Kidney (tissue), 14 donors: ENCODE data around the gene GPRIN3. TPM values are rescaled to one million over a fixed set of nuclear protein-coding genes. Genes with fewer than 3 reads are reported as not detected.
"Not testable (repeated sequence)": the region's sequence is repeated elsewhere in the genome, so short reads cannot be mapped to it uniquely, and the experiment has no call there.

Experiments used
- DNase-seq, 5 donors: peaks; one replicate each; pipeline ENCODE4 v3.0.0-alpha.2; 2013 to 2020
- FAIRE-seq: peaks from 2 replicates; lab custom pipeline; 2012; peaks lifted over from hg19 to GRCh38; lab: Jason Lieb, UNC
- H3K27ac ChIP-seq, 2 donors: one replicate each; pipeline ENCODE4 v1.7.0; 2013; ENCODE audit warnings: low read depth in 2 of 2, low read length in 2 of 2, inconsistent platforms in 1 of 2
- H3K27me3 ChIP-seq: one replicate; pipeline ENCODE4 v1.7.1; 2013; ENCODE audit warnings: low read length, inconsistent platforms; ENCODE audit not compliant: control insufficient read depth, insufficient read depth
- H3K36me3 ChIP-seq, 3 donors: one replicate each; pipeline versions ENCODE4 v1.7.0 to v1.7.1; 2013; ENCODE audit warnings: low read length in 3 of 3, control low read depth in 1 of 3, inconsistent platforms in 1 of 3; ENCODE audit not compliant: insufficient read depth in 3 of 3, control insufficient read depth in 2 of 3
- H3K4me1 ChIP-seq, 3 donors: one replicate each; pipeline versions ENCODE4 v1.7.0 to v1.7.1; 2013; ENCODE audit warnings: low read length in 3 of 3, inconsistent platforms in 1 of 3, low read depth in 1 of 3; ENCODE audit not compliant: control insufficient read depth in 2 of 3, insufficient read depth in 2 of 3
- H3K4me3 ChIP-seq, 3 donors: one replicate each; pipeline versions ENCODE4 v1.7.0 to v1.8.1; 2013; ENCODE audit warnings: low read length in 3 of 3, control low read depth in 1 of 3, inconsistent platforms in 1 of 3
- H3K9ac ChIP-seq, 3 donors: one replicate each; pipeline versions ENCODE4 v1.7.0 to v1.7.1; 2013; ENCODE audit warnings: low read length in 3 of 3, control low read depth in 1 of 3, inconsistent platforms in 1 of 3
- H3K9me3 ChIP-seq, 3 donors: one replicate each; pipeline versions ENCODE4 v1.7.0 to v1.7.1; 2013; ENCODE audit warnings: low read length in 3 of 3, control low read depth in 1 of 3, inconsistent platforms in 1 of 3; ENCODE audit not compliant: control insufficient read depth in 2 of 3, insufficient read depth in 1 of 3
- CTCF ChIP-seq: IDR thresholded peaks from 3 replicates; pipeline ENCODE4 v1.5.1; 2012; ENCODE audit warnings: mild to moderate bottlenecking, moderate library complexity, borderline replicate concordance; ENCODE audit not compliant: insufficient read depth; ENCODE audit errors: extremely low read depth
- intact Hi-C: fragments of 100-400 bp; cut with DNase I; formaldehyde crosslinking; loops from one replicate; pipeline ENCODE4 v1.11.1; 2022
- polyA plus RNA-seq: library from polyadenylated mRNA; stranded (reverse); fragments of 350-450 nt; fragmentation: Illumina TruSeq; extraction: RNeasy Lipid Tissue Mini Kit (QIAGEN cat#74804); gene quantifications from one replicate; pipeline ENCODE4 v1.2.3, GENCODE V29; 2014; ENCODE audit warnings: low read depth, low replicate concordance; ENCODE audit not compliant: insufficient read depth
- total RNA-seq: library from RNA; stranded (reverse); fragmentation: NEBNext Ultra II Directional; extraction: Animal tissue kit (Norgen Biotek cat#: 25700); gene quantifications from one replicate; pipeline ENCODE4 v1.2.1, GENCODE V29; 2021
- donor health status: control.
- donor health status: control.
- donor health status: control.
- donor health status: control.
- donor health status: control.
- donor health status: DM: yes; HTN: yes; CAD: no.
- donor health status: Normal renal cell carcinoma (clear cell type).

GPRIN3 gene
- total and polyA plus RNA-seq, 2 donors from 2014 or later = 2.2 to 15.2 TPM

DNA sequence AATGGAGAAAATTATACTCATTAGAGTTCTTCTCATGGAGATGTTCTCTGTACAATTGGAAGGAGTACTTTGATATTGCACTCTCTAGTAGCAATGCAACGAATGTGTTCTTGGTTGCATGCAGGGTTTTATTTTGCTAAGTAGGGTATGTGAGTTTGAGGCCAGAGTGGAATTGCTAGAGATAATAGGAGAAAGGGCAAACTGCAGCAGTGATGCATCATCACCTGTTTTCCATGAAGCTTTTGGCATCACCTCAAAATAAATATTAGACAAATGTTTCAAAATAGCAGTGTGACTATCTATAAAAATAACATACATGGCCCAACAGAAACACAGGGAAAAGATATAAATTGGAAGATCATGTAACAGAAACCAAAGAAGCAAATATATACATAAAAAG is 103.0 kb downstream of the GPRIN3 start:
- no peak for FAIRE-seq
- intact Hi-C loops = no loop called here
- Histone ChIP-seq H3K27me3 (no peaks in the 10 kb centered on the region), H3K27ac (no peak overlapping the region), H3K36me3 (no peaks in the 10 kb centered on the region), H3K9ac (no peak overlapping the region), H3K4me1 (no peaks in the 10 kb centered on the region), H3K4me3 (no peak overlapping the region), H3K9me3 (no peaks in the 10 kb centered on the region)
- DNase-seq = no peak
- TF ChIP-seq CTCF = no peak

DNA sequence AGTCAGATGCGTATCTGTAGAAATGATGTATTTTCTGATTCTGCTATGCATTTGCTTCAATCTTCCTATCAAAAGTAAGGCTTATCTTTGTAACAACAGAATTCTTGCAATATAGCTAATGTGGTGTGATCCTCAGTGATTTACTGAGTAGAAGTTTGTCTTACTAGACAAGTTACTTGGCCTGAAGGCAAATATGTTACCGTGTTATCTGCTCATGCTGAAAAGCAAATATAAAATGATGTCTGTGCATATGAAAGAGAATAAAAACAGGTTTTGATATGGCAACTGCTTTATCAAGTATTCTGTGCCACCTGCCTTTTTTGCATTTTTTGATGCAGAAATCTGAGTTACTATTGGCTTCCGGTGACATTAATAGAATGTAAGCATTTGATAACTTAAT is 103.7 kb downstream of the GPRIN3 start:
- Histone ChIP-seq H3K27me3 (no peaks in the 10 kb centered on the region), H3K36me3 (no peaks in the 10 kb centered on the region), H3K9ac (no peak overlapping the region), H3K4me1 (no peaks in the 10 kb centered on the region), H3K4me3 (no peak overlapping the region), H3K9me3 (no peaks in the 10 kb centered on the region), H3K27ac (no peak overlapping the region)
- DNase-seq (no peak), FAIRE-seq (no peak)
- no peak for TF ChIP-seq CTCF
- intact Hi-C loops = no loop called here

DNA sequence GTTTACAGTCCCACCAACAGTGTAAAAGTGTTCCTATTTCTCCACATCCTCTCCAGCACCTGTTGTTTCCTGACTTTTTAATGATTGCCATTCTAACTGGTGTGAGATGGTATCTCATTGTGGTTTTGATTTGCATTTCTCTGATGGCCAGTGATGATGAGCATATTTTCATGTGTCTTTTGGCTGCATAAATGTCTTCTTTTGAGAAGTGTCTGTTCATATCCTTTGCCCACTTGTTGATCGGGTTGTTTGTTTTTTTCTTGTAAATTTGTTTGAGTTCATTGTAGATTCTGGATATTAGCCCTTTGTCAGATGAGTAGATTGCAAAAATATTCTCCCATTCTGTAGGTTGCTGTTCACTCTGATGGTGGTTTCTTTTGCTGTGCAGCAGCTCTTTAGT is 108.2 kb downstream of the GPRIN3 start:
- H3K9me3 ChIP-seq, H3K9ac ChIP-seq, H3K4me1 ChIP-seq, DNase-seq, H3K36me3 ChIP-seq, H3K27ac ChIP-seq, intact Hi-C loops, FAIRE-seq, H3K4me3 ChIP-seq, H3K27me3 ChIP-seq: not testable (repeated sequence)

- Histone ChIP-seq H3K36me3 (no peaks in the 10 kb centered on the region), H3K27ac (no peak overlapping the region), H3K9me3 (no peaks in the 10 kb centered on the region), H3K4me3 (no peak overlapping the region), H3K27me3 (no peaks in the 10 kb centered on the region), H3K4me1 (peaks cover 0 to 4% (median 3%) of the 10 kb centered on the region in 3 donors), H3K9ac (no peak overlapping the region)
- DNase-seq (no peak), FAIRE-seq (no peak)
- TF ChIP-seq CTCF = no peak
- intact Hi-C loops = no loop called here
Observed at GRCh38 chr4:89197920-89198319, 109.7 kb downstream of the GPRIN3 start.
